Fibroblast of the aortic adventitia (primary cell): Measurements from ENCODE around the gene MLC1. TPM values are rescaled to one million over a fixed set of nuclear protein-coding genes. Genes with fewer than 3 reads are reported as not detected.

Experiments
- DNase-seq: peaks from one replicate; pipeline ENCODE4 v3.0.0-alpha.2; 2010; ENCODE audit warnings: low read depth
- H3K4me3 ChIP-seq: 2 replicates; pipeline ENCODE4 v1.5.1; 2011; ENCODE audit warnings: low read depth, mild to moderate bottlenecking, control low read depth, low read length, moderate library complexity
- total RNA-seq: library from RNA; depleted of rRNA; stranded (reverse); fragments of >200 nt; gene quantifications from 2 replicates; pipeline ENCODE4 v1.2.3, GENCODE V29; 2012; ENCODE audit warnings: low replicate concordance
- TF ChIP-seq, protein P1 (sequence below): IDR thresholded peaks from 2 replicates; pipeline ENCODE4 v1.5.1; 2011; ENCODE audit warnings: mild to moderate bottlenecking, low read length, control low read depth, inconsistent platforms; ENCODE audit not compliant: insufficient read depth

Gene MLC1
- total RNA-seq, 1 donor = 0.09 TPM

DNA sequence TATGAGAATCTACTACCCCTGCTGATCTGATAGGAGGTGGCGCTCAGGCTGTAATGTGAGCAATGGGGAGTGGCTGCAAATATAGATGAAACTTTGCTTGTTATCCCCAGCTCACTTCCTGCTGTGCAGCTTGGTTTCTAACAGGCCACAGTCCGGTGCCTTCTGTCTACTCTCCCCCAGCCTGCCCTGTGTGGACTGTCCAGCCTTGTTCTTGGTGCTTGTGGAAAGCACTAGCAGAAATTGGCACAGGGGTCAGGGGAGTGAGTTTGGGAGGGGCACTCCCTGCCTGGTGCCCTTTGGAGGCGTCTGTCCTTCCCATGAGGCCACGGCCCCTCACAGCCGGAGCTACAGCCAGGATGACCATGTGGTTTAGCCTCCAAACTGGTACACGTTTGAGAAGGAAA lies 18.9 kb upstream of the MLC1 start:
- DNase-seq = no peak
- TF ChIP-seq, protein P1, sequence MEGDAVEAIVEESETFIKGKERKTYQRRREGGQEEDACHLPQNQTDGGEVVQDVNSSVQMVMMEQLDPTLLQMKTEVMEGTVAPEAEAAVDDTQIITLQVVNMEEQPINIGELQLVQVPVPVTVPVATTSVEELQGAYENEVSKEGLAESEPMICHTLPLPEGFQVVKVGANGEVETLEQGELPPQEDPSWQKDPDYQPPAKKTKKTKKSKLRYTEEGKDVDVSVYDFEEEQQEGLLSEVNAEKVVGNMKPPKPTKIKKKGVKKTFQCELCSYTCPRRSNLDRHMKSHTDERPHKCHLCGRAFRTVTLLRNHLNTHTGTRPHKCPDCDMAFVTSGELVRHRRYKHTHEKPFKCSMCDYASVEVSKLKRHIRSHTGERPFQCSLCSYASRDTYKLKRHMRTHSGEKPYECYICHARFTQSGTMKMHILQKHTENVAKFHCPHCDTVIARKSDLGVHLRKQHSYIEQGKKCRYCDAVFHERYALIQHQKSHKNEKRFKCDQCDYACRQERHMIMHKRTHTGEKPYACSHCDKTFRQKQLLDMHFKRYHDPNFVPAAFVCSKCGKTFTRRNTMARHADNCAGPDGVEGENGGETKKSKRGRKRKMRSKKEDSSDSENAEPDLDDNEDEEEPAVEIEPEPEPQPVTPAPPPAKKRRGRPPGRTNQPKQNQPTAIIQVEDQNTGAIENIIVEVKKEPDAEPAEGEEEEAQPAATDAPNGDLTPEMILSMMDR = no peak
- no peak overlapping the region for H3K4me3 ChIP-seq

- H3K4me3 ChIP-seq = no peak overlapping the region
- TF ChIP-seq, protein P1 = no peak
- no peak for DNase-seq
Observed at GRCh38 chr22:50102946-50103345, 17.7 kb upstream of the MLC1 start.

DNA sequence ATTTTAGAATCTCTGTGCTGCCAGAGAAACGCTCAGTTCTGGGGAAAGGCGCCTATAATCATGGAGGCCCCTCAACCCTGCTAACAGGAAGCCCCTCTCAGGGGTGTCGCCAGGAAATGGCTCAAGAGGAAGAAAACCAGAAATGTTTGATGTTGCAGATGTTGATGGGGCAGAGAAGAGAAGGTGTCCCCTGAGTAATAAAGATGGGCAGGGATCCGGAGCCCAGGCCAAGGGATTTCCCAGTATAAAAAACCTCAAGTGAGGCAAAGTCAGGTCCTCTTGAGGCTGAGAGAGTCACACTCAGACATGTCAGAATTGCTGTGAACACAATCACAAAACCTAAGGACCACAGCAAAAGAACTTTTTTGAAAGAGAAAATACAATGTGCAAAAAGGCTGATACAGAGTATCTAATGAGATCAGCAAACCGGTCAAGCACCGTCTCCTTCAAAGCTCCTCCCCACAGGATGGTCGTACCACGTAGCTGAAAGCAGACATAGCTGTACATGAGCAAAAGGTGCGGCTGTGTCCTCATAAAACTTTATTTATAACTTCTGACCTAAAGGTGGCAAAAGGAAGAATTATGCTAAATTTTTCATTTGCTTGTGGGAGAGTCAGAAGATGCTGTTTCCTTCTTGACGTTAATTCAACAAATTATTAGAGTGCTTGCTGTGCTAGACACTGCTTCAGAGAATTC lies 16.8 kb upstream of the MLC1 start:
- DNase-seq = no peak
- no peak overlapping the region for H3K4me3 ChIP-seq
- TF ChIP-seq, protein P1 = no peak

DNA sequence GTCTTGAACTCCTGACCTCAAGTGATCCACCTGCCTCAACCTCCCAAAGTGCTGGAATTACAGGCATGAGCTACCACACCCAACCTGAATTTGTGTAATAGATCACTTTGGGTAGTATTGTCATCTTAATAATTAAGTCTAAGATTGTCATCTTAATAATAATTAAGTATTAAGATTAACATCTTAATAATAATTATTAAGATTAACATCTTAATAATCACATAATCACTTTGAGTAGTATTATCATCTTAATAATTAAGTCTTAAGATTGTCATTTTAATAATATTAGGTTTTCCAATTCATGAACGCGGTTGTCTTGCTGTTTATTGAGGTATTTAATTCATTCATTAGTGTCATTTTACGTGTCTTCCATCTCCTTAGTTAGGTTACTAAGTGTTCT lies 12.8 kb upstream of the MLC1 start:
- TF ChIP-seq, protein P1 = no peak

DNA sequence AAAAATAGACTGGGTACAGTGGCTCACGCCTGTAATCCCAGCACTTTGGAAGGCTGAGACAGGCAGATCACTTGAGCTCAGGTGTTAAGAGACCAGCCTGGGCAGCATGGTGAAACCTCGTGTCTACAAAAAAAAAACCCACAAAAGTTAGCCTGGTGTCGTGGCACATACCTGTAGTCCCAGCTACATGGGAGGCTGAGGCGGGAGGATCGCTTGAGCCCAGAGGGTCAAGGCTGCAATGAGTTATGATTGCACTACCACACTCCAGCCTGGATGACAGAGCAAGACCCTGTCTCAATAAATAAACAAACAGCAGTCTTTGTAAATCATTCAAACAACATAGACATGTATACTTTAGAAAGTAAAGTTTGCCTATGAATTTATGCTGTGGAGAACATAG lies 7.1 kb upstream of the MLC1 start:
- no peak for DNase-seq
- TF ChIP-seq, protein P1 = no peak
- H3K4me3 ChIP-seq = no peak overlapping the region

More for the DNA sequence above, 12.8 kb upstream of the MLC1 start:
- H3K4me3 ChIP-seq = no peak overlapping the region
- DNase-seq = no peak

GRCh38 chr22:50091092-50091768 lies 6.0 kb upstream of the MLC1 start:
- DNase-seq = no peak
- TF ChIP-seq, protein P1 = no peak

GRCh38 chr22:50090412-50090714 lies 5.1 kb upstream of the MLC1 start:
- no peak overlapping the region for H3K4me3 ChIP-seq
- TF ChIP-seq, protein P1 = no peak
- no peak for DNase-seq

More at GRCh38 chr22:50091092-50091768, 6.0 kb upstream of the MLC1 start:
- no peak overlapping the region for H3K4me3 ChIP-seq
